ENCODE measurements around the gene KCNG2.

DNA sequence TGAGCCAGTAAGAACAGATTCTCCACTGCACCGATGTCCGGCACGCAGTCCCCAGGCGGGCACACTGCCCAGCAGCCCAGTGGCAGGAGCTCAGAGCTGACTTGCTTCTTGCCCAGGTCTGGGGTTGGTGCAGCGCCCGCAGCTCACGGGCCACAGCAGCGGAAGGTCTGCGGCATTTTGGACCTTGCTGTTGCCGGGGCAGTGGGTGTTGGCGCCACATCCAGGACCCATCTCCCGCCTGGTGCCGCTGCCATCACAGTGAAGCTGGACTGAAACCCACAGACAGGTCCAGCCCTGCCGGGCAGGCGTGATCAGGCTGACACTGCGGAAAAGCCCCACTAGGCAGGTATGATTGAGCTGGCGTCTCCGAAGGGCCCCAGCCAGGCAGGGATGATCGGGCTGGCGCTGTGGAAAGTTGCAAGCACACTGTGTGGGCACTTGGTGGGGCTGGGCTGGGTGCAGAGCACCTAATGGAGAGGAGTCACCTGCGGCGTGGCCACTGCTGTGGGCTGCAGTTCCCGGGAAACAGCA is 78.3 kb downstream of the KCNG2 start:
- TF ChIP-seq, protein P1, sequence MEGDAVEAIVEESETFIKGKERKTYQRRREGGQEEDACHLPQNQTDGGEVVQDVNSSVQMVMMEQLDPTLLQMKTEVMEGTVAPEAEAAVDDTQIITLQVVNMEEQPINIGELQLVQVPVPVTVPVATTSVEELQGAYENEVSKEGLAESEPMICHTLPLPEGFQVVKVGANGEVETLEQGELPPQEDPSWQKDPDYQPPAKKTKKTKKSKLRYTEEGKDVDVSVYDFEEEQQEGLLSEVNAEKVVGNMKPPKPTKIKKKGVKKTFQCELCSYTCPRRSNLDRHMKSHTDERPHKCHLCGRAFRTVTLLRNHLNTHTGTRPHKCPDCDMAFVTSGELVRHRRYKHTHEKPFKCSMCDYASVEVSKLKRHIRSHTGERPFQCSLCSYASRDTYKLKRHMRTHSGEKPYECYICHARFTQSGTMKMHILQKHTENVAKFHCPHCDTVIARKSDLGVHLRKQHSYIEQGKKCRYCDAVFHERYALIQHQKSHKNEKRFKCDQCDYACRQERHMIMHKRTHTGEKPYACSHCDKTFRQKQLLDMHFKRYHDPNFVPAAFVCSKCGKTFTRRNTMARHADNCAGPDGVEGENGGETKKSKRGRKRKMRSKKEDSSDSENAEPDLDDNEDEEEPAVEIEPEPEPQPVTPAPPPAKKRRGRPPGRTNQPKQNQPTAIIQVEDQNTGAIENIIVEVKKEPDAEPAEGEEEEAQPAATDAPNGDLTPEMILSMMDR (IDR thresholded peaks at IDR 0.05), result no peak
- no peak for TF ChIP-seq POLR2A (IDR thresholded peaks at IDR 0.05)
